ENCODE measurements around the gene IGFBP7. TPM values are rescaled to one million over a fixed set of nuclear protein-coding genes. Genes with fewer than 3 reads are reported as not detected.

The IGFBP7 gene
- polyA plus RNA-seq, 1 experiment, result 2,028 TPM

GRCh38 chr4:57020467-57021101 is 89.6 kb downstream of the IGFBP7 start:
- POLR2A ChIA-PET, result interaction anchor here (0.8 kb wide), 1 partner anchor 112 kb away, joined by 5 read pairs; no protein-coding TSS in a partner anchor

GRCh38 chr4:57018980-57019379 is 91.2 kb downstream of the IGFBP7 start:
- no peak for TF ChIP-seq CTCF (IDR thresholded peaks at IDR 0.05; ENCODE audit: insufficient read depth, low read depth, low read length)
- H3K36me3 ChIP-seq (ENCODE audit: control insufficient read depth, insufficient read depth, low read length), result peaks cover 10% of the 10 kb centered on the region
- no peak for DNase-seq (ENCODE audit: low read depth)
- CTCF ChIA-PET, result interaction anchor here (1.5 kb wide), 1 partner anchor 144 kb away, joined by 4 read pairs; no protein-coding TSS in a partner anchor
- H3K27me3 ChIP-seq (ENCODE audit: control insufficient read depth, insufficient read depth, low read length), result no peaks in the 10 kb centered on the region
- no peak overlapping the region for H3K4me3 ChIP-seq (ENCODE audit: low read depth, low read length)
- POLR2A ChIA-PET, result no interaction called here

More at GRCh38 chr4:57020467-57021101, 89.6 kb downstream of the IGFBP7 start:
- DNase-seq (ENCODE audit: low read depth), result peak; percentile 21
- CTCF ChIA-PET, result no interaction called here
- H3K36me3 ChIP-seq (ENCODE audit: control insufficient read depth, insufficient read depth, low read length), result peaks cover 11% of the 10 kb centered on the region
- no peak for TF ChIP-seq CTCF (IDR thresholded peaks at IDR 0.05; ENCODE audit: insufficient read depth, low read depth, low read length)
- no peak overlapping the region for H3K4me3 ChIP-seq (ENCODE audit: low read depth, low read length)
- no peaks in the 10 kb centered on the region for H3K27me3 ChIP-seq (ENCODE audit: control insufficient read depth, insufficient read depth, low read length)

GRCh38 chr4:57013543-57014120 is 96.6 kb downstream of the IGFBP7 start:
- POLR2A ChIA-PET, result no interaction called here
- TF ChIP-seq CTCF (IDR thresholded peaks at IDR 0.05; ENCODE audit: insufficient read depth, low read depth, low read length), result no peak
- DNase-seq (ENCODE audit: low read depth), result no peak
- H3K36me3 ChIP-seq (ENCODE audit: control insufficient read depth, insufficient read depth, low read length), result peaks cover 17% of the 10 kb centered on the region
- H3K4me3 ChIP-seq (ENCODE audit: low read depth, low read length), result no peak overlapping the region
- no peaks in the 10 kb centered on the region for H3K27me3 ChIP-seq (ENCODE audit: control insufficient read depth, insufficient read depth, low read length)
- CTCF ChIA-PET, result no interaction called here

- no peak for DNase-seq (ENCODE audit: low read depth)
- peaks cover 17% of the 10 kb centered on the region for H3K36me3 ChIP-seq (ENCODE audit: control insufficient read depth, insufficient read depth, low read length)
- CTCF ChIA-PET, result interaction anchor here (0.8 to 1.1 kb wide), 2 partner anchors 21 to 91 kb away, joined by 3 read pairs; partner anchors contain the start of gene POLR2B
- H3K27me3 ChIP-seq (ENCODE audit: control insufficient read depth, insufficient read depth, low read length), result no peaks in the 10 kb centered on the region
- TF ChIP-seq CTCF (IDR thresholded peaks at IDR 0.05; ENCODE audit: insufficient read depth, low read depth, low read length), result no peak
- H3K4me3 ChIP-seq (ENCODE audit: low read depth, low read length), result no peak overlapping the region
- POLR2A ChIA-PET, result no interaction called here
Observed at GRCh38 chr4:56999751-57000150, 110.4 kb downstream of the IGFBP7 start.

GRCh38 chr4:56995525-56995924 is 114.7 kb downstream of the IGFBP7 start:
- Histone ChIP-seq H3K4me3 (ENCODE audit: low read depth, low read length) (no peak overlapping the region), H3K27me3 (ENCODE audit: control insufficient read depth, insufficient read depth, low read length) (no peaks in the 10 kb centered on the region), H3K36me3 (ENCODE audit: control insufficient read depth, insufficient read depth, low read length) (peaks cover 12% of the 10 kb centered on the region)
- no peak for TF ChIP-seq CTCF (IDR thresholded peaks at IDR 0.05; ENCODE audit: insufficient read depth, low read depth, low read length)
- ChIA-PET CTCF (interaction anchor here (1.5 kb wide), 1 partner anchor 10 kb away, joined by 3 read pairs; no protein-coding TSS in a partner anchor), POLR2A (no interaction called here)
- peak; percentile 30 for DNase-seq (ENCODE audit: low read depth)
